ENCODE measurements around the gene GNAS. TPM values are rescaled to one million over a fixed set of nuclear protein-coding genes. Genes with fewer than 3 reads are reported as not detected.

GNAS gene
- total and polyA plus RNA-seq, 10 of the 15 experiments (the other 5 are each of a cell fraction or from before 2014, with no cell fraction given), result 209 to 950 (median 394) TPM

GRCh38 chr20:58892141-58892931 is 39.8 kb downstream of the GNAS start (continued):
- TF ChIP-seq CTCF (IDR thresholded peaks at IDR 0.05 in 2 of 3, conservative IDR thresholded peaks at IDR 0.05 in 1 of 3; ENCODE audit: control insufficient read depth in 2 of 3, extremely low read depth in 1 of 3, insufficient read depth in 1 of 3, low read depth in 3 of 3, low read length in 3 of 3), result peak in 2 of 3 experiments; percentile 15 to 23; a peak in 3 of 6 replicates
- 0 out of 2 replicates have a peak, but pooled peaks have one; percentile 30 for TF ChIP-seq CBFB (IDR thresholded peaks at IDR 0.05; ENCODE audit: low read depth)
- 0 out of 2 replicates have a peak, but pooled peaks have one; percentile 32 for TF ChIP-seq ASH2L (IDR thresholded peaks at IDR 0.05; ENCODE audit: borderline replicate concordance, low read depth)
- peak; percentile 22; the same call in 1 of the 2 replicates for TF ChIP-seq ATF2 (IDR thresholded peaks at IDR 0.05; ENCODE audit: low read length)
- peak; percentile 38 for TF ChIP-seq TBL1XR1 (IDR thresholded peaks at IDR 0.05; ENCODE audit: low read depth, low read length)
- peak; percentile 84; the same call in 1 of the 2 replicates for TF ChIP-seq POLR2AphosphoS5 (IDR thresholded peaks at IDR 0.05; ENCODE audit: low read length)
- TF ChIP-seq CREM (IDR thresholded peaks at IDR 0.05; ENCODE audit: low read depth), result peak; percentile 40; the same call in 1 of the 2 replicates
- 0 out of 2 replicates have a peak, but pooled peaks have one; percentile 5 for TF ChIP-seq MEF2A (IDR thresholded peaks at IDR 0.05; ENCODE audit: insufficient read depth, low read depth, low read length)
- no peak for TF ChIP-seq POU2F2 (IDR thresholded peaks at IDR 0.05; ENCODE audit: borderline replicate concordance, low read depth, low read length)
- no peak for TF ChIP-seq NRF1 (conservative IDR thresholded peaks at IDR 0.05; ENCODE audit: low read depth, low read length)
- TF ChIP-seq POLR2AphosphoS2 (IDR thresholded peaks at IDR 0.05; ENCODE audit: low read depth, low read length), result peak; percentile 62; the same call in 1 of the 2 replicates
- no peak for TF ChIP-seq E4F1 (IDR thresholded peaks at IDR 0.05; ENCODE audit: borderline replicate concordance, partially characterized antibody)
- peak; percentile 78 for TF ChIP-seq ATF7 (IDR thresholded peaks at IDR 0.05; ENCODE audit: low read depth)
- TF ChIP-seq MLLT1 (IDR thresholded peaks at IDR 0.05), result peak; percentile 58; the same call in 1 of the 2 replicates
- TF ChIP-seq FOXK2 (IDR thresholded peaks at IDR 0.05), result no peak
- TF ChIP-seq CREB1 (IDR thresholded peaks at IDR 0.05; ENCODE audit: low read depth), result peak; percentile 43
- TF ChIP-seq SIN3A (IDR thresholded peaks at IDR 0.05; ENCODE audit: low read depth, low read length), result peak; percentile 59; the same call in 1 of the 2 replicates
- TF ChIP-seq RAD21 (IDR thresholded peaks at IDR 0.05; ENCODE audit: insufficient read depth, low read depth, low read length), result 0 out of 2 replicates have a peak, but pooled peaks have one; percentile 12
- 0 out of 2 replicates have a peak, but pooled peaks have one; percentile 30 for TF ChIP-seq MTA2 (IDR thresholded peaks at IDR 0.05; ENCODE audit: low read depth)
